Sigmoid colon (tissue), 7 donors: ENCODE data around the gene ZNF225. TPM values are rescaled to one million over a fixed set of nuclear protein-coding genes. Genes with fewer than 3 reads are reported as not detected.

Experiments
- DNase-seq: peaks from one replicate; pipeline ENCODE4 v3.0.0-alpha.2; 2019
- H3K27ac ChIP-seq, 4 donors: fragments of 200-600 bp; sonication (generic); one replicate each; pipeline ENCODE4 v1.5.1; 2016 to 2019; ENCODE audit warnings: mild to moderate bottlenecking in 1 of 4
- H3K27me3 ChIP-seq, 3 donors: fragments of 200-600 bp; sonication (generic); one replicate each; pipeline ENCODE4 v1.5.1; 2019; ENCODE audit warnings: mild to moderate bottlenecking in 1 of 3
- H3K36me3 ChIP-seq, 4 donors: fragments of 200-600 bp; sonication (generic); one replicate each; pipeline ENCODE4 v1.5.1; 2016 to 2019
- H3K4me1 ChIP-seq, 4 donors: fragments of 200-600 bp; sonication (generic); one replicate each; pipeline ENCODE4 v1.5.1; 2017 to 2019
- H3K4me3 ChIP-seq, 4 donors: fragments of 200-600 bp; sonication (generic); one replicate each; pipeline ENCODE4 v1.5.1; 2017 to 2019; ENCODE audit warnings: mild to moderate bottlenecking in 2 of 4, moderate library complexity in 1 of 4
- H3K9me3 ChIP-seq, 4 donors: fragments of 200-600 bp in 3 of 4; sonication (generic) in 3 of 4; one replicate each; pipeline versions ENCODE4 v1.5.1 to v1.6.1; 2013 to 2019
- EP300 ChIP-seq, 4 donors: sonication (generic); formaldehyde crosslinking; IDR thresholded peaks; one replicate each; pipeline ENCODE4 v1.6.1; 2017; ENCODE audit warnings: antibody characterized with exemption in 4 of 4
- POLR2A ChIP-seq, 2 donors: fragments of 450-650 bp; IDR thresholded peaks; one replicate each; pipeline ENCODE4 v1.6.1; 2016; ENCODE audit warnings: antibody characterized with exemption in 2 of 2, mild to moderate bottlenecking in 2 of 2, moderate library complexity in 2 of 2
- POLR2AphosphoS5 ChIP-seq, 4 donors: sonication (generic); formaldehyde crosslinking; IDR thresholded peaks; one replicate each; pipeline ENCODE4 v1.6.1; 2017; ENCODE audit warnings: antibody characterized with exemption in 4 of 4
- WGBS, 2 donors: extraction: QIAGEN DNeasy Blood & Tissue Kit; methylation state at CpG; one replicate each; pipeline ENCODE4 v1.1.7; 2013; 5-methylcytosine and 5-hydroxymethylcytosine counted together
- intact Hi-C: fragments of 100-400 bp; cut with DNase I; formaldehyde crosslinking; loops from one replicate; pipeline ENCODE4 v1.15.1; 2023
- polyA plus RNA-seq, 3 donors: library from polyadenylated mRNA; stranded (reverse); fragments of 200-250 nt; gene quantifications; one replicate each; pipeline ENCODE4 v1.2.3, GENCODE V29; 2013
- total RNA-seq, 4 donors: library from RNA; depleted of rRNA; stranded (reverse); fragments of >200 nt; gene quantifications; one replicate each; pipeline ENCODE4 v1.1.0, GENCODE V29; 2016
- TF ChIP-seq, protein P1 (sequence below), 4 experiments: fragments of 450-650 bp in 3 of 4; fragments of 200-600 bp in 1 of 4; IDR thresholded peaks; one replicate each; pipeline ENCODE4 v1.5.1; 2016 to 2019; ENCODE audit warnings: antibody characterized with exemption in 4 of 4, mild to moderate bottlenecking in 3 of 4, moderate library complexity in 2 of 4
- donor health status: healthy with polysubstance abuse.
- donor health status: Bipolar disorder and iron deficiency.
- donor health status: healthy.

ZNF225 gene
- total and polyA plus RNA-seq, 7 donors = 0.60 to 4.9 (median 3.0) TPM

GRCh38 chr19:44131955-44132354 is 18.8 kb downstream of the ZNF225 start:
- DNase-seq = no peak
- peaks cover 12 to 24% (median 17%) of the 10 kb centered on the region in 4 donors for H3K9me3 ChIP-seq
- no peak overlapping the region for H3K27ac ChIP-seq
- H3K4me3 ChIP-seq = no peak overlapping the region
- 98% methylated on average over 5 of the region's 5 CpGs for WGBS, 2 donors
- no peaks in the 10 kb centered on the region for H3K27me3 ChIP-seq
- H3K4me1 ChIP-seq = no peaks in the 10 kb centered on the region
- peaks cover 26 to 53% (median 34%) of the 10 kb centered on the region in 4 donors for H3K36me3 ChIP-seq
- intact Hi-C loops = no loop called here
- TF ChIP-seq, protein P1, sequence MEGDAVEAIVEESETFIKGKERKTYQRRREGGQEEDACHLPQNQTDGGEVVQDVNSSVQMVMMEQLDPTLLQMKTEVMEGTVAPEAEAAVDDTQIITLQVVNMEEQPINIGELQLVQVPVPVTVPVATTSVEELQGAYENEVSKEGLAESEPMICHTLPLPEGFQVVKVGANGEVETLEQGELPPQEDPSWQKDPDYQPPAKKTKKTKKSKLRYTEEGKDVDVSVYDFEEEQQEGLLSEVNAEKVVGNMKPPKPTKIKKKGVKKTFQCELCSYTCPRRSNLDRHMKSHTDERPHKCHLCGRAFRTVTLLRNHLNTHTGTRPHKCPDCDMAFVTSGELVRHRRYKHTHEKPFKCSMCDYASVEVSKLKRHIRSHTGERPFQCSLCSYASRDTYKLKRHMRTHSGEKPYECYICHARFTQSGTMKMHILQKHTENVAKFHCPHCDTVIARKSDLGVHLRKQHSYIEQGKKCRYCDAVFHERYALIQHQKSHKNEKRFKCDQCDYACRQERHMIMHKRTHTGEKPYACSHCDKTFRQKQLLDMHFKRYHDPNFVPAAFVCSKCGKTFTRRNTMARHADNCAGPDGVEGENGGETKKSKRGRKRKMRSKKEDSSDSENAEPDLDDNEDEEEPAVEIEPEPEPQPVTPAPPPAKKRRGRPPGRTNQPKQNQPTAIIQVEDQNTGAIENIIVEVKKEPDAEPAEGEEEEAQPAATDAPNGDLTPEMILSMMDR (IDR thresholded peaks at IDR 0.05) = no peak
- TF ChIP-seq POLR2AphosphoS5 (IDR thresholded peaks at IDR 0.05) = no peak
- no peak for TF ChIP-seq EP300 (IDR thresholded peaks at IDR 0.05)
- no peak for TF ChIP-seq POLR2A (IDR thresholded peaks at IDR 0.05)

DNA sequence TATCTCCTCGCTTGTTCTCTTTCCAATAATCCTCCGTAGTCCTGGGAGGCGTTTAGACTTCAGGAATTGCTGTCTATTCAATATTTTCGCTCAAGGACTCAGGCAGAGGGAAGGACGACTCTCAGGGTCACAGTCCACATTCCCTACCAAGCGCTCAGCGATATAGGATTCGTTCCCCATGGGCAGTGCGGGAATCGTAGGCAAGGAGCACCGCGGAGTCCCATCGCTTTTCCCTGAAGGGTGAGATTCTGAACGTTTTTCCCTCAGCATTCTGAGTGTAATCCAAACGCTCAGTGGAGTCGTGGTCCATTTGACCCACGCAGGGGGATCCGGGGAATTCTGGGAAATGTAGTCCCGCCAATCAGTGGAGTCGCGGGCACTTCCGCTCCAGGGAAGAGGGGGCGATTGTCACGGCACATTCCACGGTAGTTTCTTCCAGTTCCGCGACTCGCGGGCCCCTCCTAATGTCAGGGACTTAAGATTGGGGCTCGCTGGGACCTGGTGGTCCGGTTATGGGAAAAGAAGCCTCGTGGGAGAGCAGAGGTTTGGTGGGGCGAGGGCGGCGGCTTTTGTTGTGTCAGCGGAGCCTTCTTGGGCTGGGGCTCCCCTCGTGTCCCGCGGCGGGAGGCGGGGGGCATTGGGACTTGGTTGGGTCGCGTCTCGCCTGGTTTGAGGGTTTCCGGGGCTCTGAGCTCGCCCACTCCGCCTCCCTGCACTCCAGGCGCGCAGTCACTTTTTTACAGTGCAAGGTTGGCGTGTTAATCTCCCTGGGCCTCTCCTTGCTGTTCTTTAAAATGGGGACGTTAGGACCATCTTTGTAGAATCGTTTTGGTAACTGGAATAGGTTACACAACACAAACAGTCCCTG is 28.2 kb downstream of the ZNF225 start, which contains the start of gene ZNF234:
Gene ZNF234 (plus strand): TSS at position 364 of the 868 bp plus-strand sequence. CDS start 3,079 bp downstream, outside the sequence.
- H3K36me3 ChIP-seq = peaks cover 0 to 24% (median 12%) of the 10 kb centered on the region in 4 donors
- WGBS, 2 donors = 1% methylated on average over 52 of the region's 52 CpGs
- intact Hi-C loops = no loop called here

DNA sequence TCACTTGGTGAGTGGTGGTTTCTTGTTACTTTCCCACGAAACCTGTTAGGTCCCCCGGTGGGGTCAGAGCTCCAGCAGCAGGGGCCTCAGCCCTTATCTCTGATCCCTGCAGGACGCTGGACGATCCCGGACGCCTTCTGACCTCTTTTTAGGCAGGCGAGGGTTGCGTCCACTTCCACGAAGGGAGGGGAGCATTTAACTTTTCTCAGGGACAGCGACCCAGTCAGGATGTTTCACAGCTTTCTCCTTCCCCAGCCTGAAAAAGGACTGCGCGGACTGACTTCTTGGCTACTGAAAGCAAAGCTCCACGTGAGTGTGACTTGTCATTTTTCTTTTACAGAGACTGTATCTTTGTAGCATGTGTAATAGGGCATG is 28.8 kb downstream of the ZNF225 start:
- intact Hi-C loops = no loop called here
- no peaks in the 10 kb centered on the region for H3K27me3 ChIP-seq
- H3K36me3 ChIP-seq = peaks cover 0 to 28% (median 13%) of the 10 kb centered on the region in 4 donors
- no peak for DNase-seq
- H3K4me3 ChIP-seq = peak overlapping the region; percentile 76 to 92 (median 86)
- peaks cover 0 to 18% (median 14%) of the 10 kb centered on the region in 4 donors for H3K4me1 ChIP-seq
- no peaks in the 10 kb centered on the region for H3K9me3 ChIP-seq
- TF ChIP-seq EP300 (IDR thresholded peaks at IDR 0.05) = no peak
- TF ChIP-seq POLR2AphosphoS5 (IDR thresholded peaks at IDR 0.05) = no peak
- TF ChIP-seq, protein P1 (IDR thresholded peaks at IDR 0.05) = no peak
- TF ChIP-seq POLR2A (IDR thresholded peaks at IDR 0.05) = no peak
- peak overlapping the region; percentile 74 to 86 (median 82) for H3K27ac ChIP-seq
- WGBS, 2 donors = 7 to 10% methylated on average over 13 of the region's 13 CpGs

More for the DNA sequence above, 28.2 kb downstream of the ZNF225 start, which contains the start of gene ZNF234:
- Histone ChIP-seq H3K27me3 (no peaks in the 10 kb centered on the region), H3K4me3 (peak within 1 kb of the TSS; percentile 76 to 92 (median 86)), H3K9me3 (no peaks in the 10 kb centered on the region), H3K27ac (peak within 1 kb of the TSS; percentile 74 to 86 (median 82)), H3K4me1 (peaks cover 0 to 18% (median 14%) of the 10 kb centered on the region in 4 donors)
- DNase-seq = peak; percentile 86
- TF ChIP-seq POLR2AphosphoS5 (IDR thresholded peaks at IDR 0.05) (peak; percentile 13 to 67 (median 66)), EP300 (IDR thresholded peaks at IDR 0.05) (no peak), POLR2A (IDR thresholded peaks at IDR 0.05) (no peak)
- TF ChIP-seq, protein P1 (IDR thresholded peaks at IDR 0.05) = no peak

DNA sequence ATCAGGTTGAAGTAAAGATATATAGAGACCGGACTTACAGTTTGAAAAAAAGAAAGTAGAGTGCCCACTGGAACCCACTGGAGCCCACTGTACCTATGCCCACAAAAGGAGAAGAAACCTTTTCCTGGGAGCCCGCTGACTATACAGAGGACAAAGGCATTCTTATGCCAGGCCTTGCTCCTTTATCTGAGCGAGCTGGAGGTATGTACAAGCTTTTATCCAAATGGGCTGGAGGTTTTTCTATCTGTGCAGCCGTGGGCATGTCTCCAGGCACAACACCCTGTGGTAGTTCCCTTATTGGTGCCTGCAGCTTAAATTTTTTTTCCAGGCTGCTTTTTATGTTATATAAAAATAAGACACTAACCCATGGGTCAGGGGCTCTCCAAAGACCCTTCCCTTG is 36.6 kb downstream of the ZNF225 start:
- Histone ChIP-seq H3K36me3 (peaks cover 36 to 98% (median 82%) of the 10 kb centered on the region in 4 donors), H3K4me3 (no peak overlapping the region), H3K27ac (no peak overlapping the region), H3K9me3 (peaks cover 2 to 15% (median 7%) of the 10 kb centered on the region in 4 donors), H3K27me3 (no peaks in the 10 kb centered on the region), H3K4me1 (no peaks in the 10 kb centered on the region)
- intact Hi-C loops = no loop called here
- 96 to 97% methylated on average over 4 of the region's 4 CpGs for WGBS, 2 donors
- TF ChIP-seq, protein P1 (IDR thresholded peaks at IDR 0.05) = no peak
- no peak for TF ChIP-seq POLR2A (IDR thresholded peaks at IDR 0.05)
- no peak for TF ChIP-seq EP300 (IDR thresholded peaks at IDR 0.05)
- no peak for TF ChIP-seq POLR2AphosphoS5 (IDR thresholded peaks at IDR 0.05)
- DNase-seq = no peak
